PC-3 (cell line): Measurements from ENCODE around the gene NFAM1. TPM values are rescaled to one million over a fixed set of nuclear protein-coding genes. Genes with fewer than 3 reads are reported as not detected.

Source experiments
- ATAC-seq: fragments of 200-7000 bp; cut with Tn5 transposase; 2 replicates; pipeline ENCODE4 v1.9.1; 2020; ENCODE audit warnings: mild to moderate bottlenecking, moderate library complexity
- BruUV-seq: library from RNA; stranded (reverse); fragments of 400-500 nt; replicated peaks from 2 replicates; lab custom pipeline; 2021; lab: Mats Ljungman, UMichigan
- CTCF ChIA-PET: fragments of 300-600 bp; sonication (Branson Sonifier 250); formaldehyde crosslinking; loops from one replicate; lab custom pipeline; 2022; ENCODE audit warnings: antibody characterized with exemption; lab: Charles Lee
- POLR2A ChIA-PET: fragments of 300-600 bp; sonication (Branson Sonifier 250); formaldehyde crosslinking; loops from one replicate; lab custom pipeline; 2022; ENCODE audit warnings: antibody characterized with exemption; ENCODE audit not compliant: unreplicated experiment; lab: Charles Lee
- DNase-seq: peaks from one replicate; pipeline ENCODE4 v3.0.0-alpha.2; 2015
- H2AFZ ChIP-seq: fragments of 300-600 bp; sonication (generic); 2 replicates; pipeline ENCODE4 v1.6.0; 2016; ENCODE audit warnings: antibody characterized with exemption, low read length
- H3F3A ChIP-seq: fragments of 300-600 bp; sonication (generic); one replicate; pipeline ENCODE4 v1.6.0; 2017; ENCODE audit warnings: antibody characterized with exemption, low read length, control low read depth, mild to moderate bottlenecking; ENCODE audit not compliant: unreplicated experiment
- H3K27ac ChIP-seq: fragments of 300-600 bp; sonication (generic); 2 replicates; pipeline ENCODE4 v1.5.1; 2016; ENCODE audit warnings: mild to moderate bottlenecking, low read length
- H3K27me3 ChIP-seq: fragments of 300-600 bp; sonication (generic); 2 replicates; pipeline ENCODE4 v1.6.1; 2016; ENCODE audit warnings: low read length, mixed read lengths
- H3K36me3 ChIP-seq: fragments of 300-600 bp; sonication (generic); 2 replicates; pipeline ENCODE4 v1.6.1; 2016; ENCODE audit warnings: low read depth, mixed run types, low read length, mixed read lengths
- H3K4me1 ChIP-seq: fragments of 300-600 bp; sonication (generic); 2 replicates; pipeline ENCODE4 v1.5.1; 2016; ENCODE audit warnings: low read length; ENCODE audit not compliant: insufficient read depth
- H3K4me2 ChIP-seq: fragments of 300-600 bp; sonication (generic); 2 replicates; pipeline ENCODE4 v1.6.0; 2016; ENCODE audit warnings: low read length
- H3K4me3 ChIP-seq: fragments of 300-600 bp; sonication (generic); 2 replicates; pipeline ENCODE4 v1.5.1; 2016; ENCODE audit warnings: mild to moderate bottlenecking, low read length, mixed read lengths
- H3K79me2 ChIP-seq: fragments of 300-600 bp; sonication (generic); 2 replicates; pipeline ENCODE4 v1.6.1; 2017; ENCODE audit warnings: low read length, mixed read lengths
- H3K9ac ChIP-seq: fragments of 300-600 bp; sonication (generic); 2 replicates; pipeline ENCODE4 v1.6.0; 2016; ENCODE audit warnings: mild to moderate bottlenecking, low read length
- H3K9me2 ChIP-seq: fragments of 300-600 bp; sonication (generic); replicated peaks from 2 replicates; pipeline ENCODE4 v1.6.1; 2016; ENCODE audit warnings: mixed run types, low read length, mixed read lengths
- H3K9me3 ChIP-seq: fragments of 300-600 bp; sonication (generic); 2 replicates; pipeline ENCODE4 v1.6.1; 2016; ENCODE audit warnings: low read length, mixed read lengths
- H4K20me1 ChIP-seq: fragments of 300-600 bp; sonication (generic); 2 replicates; pipeline ENCODE4 v1.6.1; 2016; ENCODE audit warnings: low read length, mixed read lengths
- CTCF ChIP-seq: fragments of 300-600 bp; sonication (generic); conservative IDR thresholded peaks from 2 replicates; pipeline ENCODE4 v1.5.1; 2017; ENCODE audit warnings: antibody characterized with exemption, low read depth, mild to moderate bottlenecking, low read length
- EZH2 ChIP-seq: fragments of 300-600 bp; sonication (generic); IDR thresholded peaks from one replicate; pipeline ENCODE4 v1.6.1; 2017; ENCODE audit warnings: antibody characterized with exemption, mild to moderate bottlenecking, low read length; ENCODE audit not compliant: unreplicated experiment
- EZH2phosphoT487 ChIP-seq: fragments of 300-600 bp; sonication (generic); IDR thresholded peaks from 2 replicates; pipeline ENCODE4 v1.6.1; 2018; ENCODE audit warnings: mild to moderate bottlenecking, antibody characterized with exemption, low read length, borderline replicate concordance
- intact Hi-C: fragments of 100-400 bp; cut with micrococcal nuclease; formaldehyde crosslinking; loops from 2 replicates; pipeline ENCODE4 v1.9.0; 2023
- total RNA-seq: library from RNA; depleted of rRNA; stranded (reverse); fragments of >200 nt; gene quantifications from 2 replicates; pipeline ENCODE4 v1.2.3, GENCODE V29; 2014

Gene NFAM1
- total RNA-seq, 1 experiment from 2014 or later = 0.11 TPM

GRCh38 chr22:42334875-42335512 is 97.2 kb downstream of the NFAM1 start:
- ChIA-PET CTCF (no interaction called here), POLR2A (no interaction called here)
- Histone ChIP-seq H3K4me3 (no peak overlapping the region), H3F3A (no peaks in the 10 kb centered on the region), H3K36me3 (no peaks in the 10 kb centered on the region), H3K27me3 (no peaks in the 10 kb centered on the region), H2AFZ (no peak overlapping the region), H3K79me2 (no peaks in the 10 kb centered on the region), H3K9me2 (no peaks in the 10 kb centered on the region), H3K9ac (no peak overlapping the region), H4K20me1 (no peaks in the 10 kb centered on the region), H3K4me2 (no peak overlapping the region), H3K9me3 (no peaks in the 10 kb centered on the region), H3K27ac (no peak overlapping the region), H3K4me1 (no peaks in the 10 kb centered on the region)
- intact Hi-C loops = no loop called here
- no TSS peak for BruUV-seq
- DNase-seq (no peak), ATAC-seq (no peak)
- TF ChIP-seq EZH2 = no peak

GRCh38 chr22:42333544-42333943 is 98.7 kb downstream of the NFAM1 start:
- intact Hi-C loops = no loop called here
- ChIA-PET CTCF (no interaction called here), POLR2A (no interaction called here)
- H3K9me2 ChIP-seq = no peaks in the 10 kb centered on the region
- no peak overlapping the region for H3K4me2 ChIP-seq
- no TSS peak for BruUV-seq
- no peak overlapping the region for H3K9ac ChIP-seq
- no peaks in the 10 kb centered on the region for H3K4me1 ChIP-seq
- H3K27me3 ChIP-seq = no peaks in the 10 kb centered on the region
- no peaks in the 10 kb centered on the region for H3F3A ChIP-seq
- no peak overlapping the region for H2AFZ ChIP-seq
- no peak overlapping the region for H3K4me3 ChIP-seq
- TF ChIP-seq EZH2phosphoT487 (no peak), CTCF (no peak), EZH2 (no peak)
- no peaks in the 10 kb centered on the region for H3K36me3 ChIP-seq
- no peaks in the 10 kb centered on the region for H4K20me1 ChIP-seq
- H3K27ac ChIP-seq = no peak overlapping the region
- ATAC-seq (no peak), DNase-seq (no peak)
- H3K9me3 ChIP-seq = no peaks in the 10 kb centered on the region
- H3K79me2 ChIP-seq = no peaks in the 10 kb centered on the region

DNA sequence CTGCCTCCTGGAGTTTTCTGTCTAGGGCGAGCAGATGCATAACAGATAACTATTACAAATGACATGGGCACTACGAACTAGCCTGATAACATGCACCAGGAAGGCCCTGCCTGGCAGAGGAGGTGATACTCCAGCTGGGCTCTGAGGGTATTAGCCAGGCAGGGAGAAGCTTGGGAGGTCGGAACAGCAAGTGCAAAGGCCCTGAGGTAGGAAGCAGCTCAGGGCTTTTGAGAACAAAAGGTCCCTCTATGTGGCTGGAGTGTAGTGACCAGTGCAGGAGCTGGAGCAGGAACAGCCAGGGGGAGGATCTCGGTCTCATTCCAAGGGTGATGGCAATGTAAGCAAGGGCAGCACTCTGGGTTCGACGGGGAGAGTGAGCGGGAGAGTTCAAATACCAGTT is 100.1 kb downstream of the NFAM1 start:
- H3K9me2 ChIP-seq = no peaks in the 10 kb centered on the region
- H3F3A ChIP-seq = no peaks in the 10 kb centered on the region
- H3K79me2 ChIP-seq = no peaks in the 10 kb centered on the region
- H3K9me3 ChIP-seq = no peaks in the 10 kb centered on the region
- no peak overlapping the region for H3K27ac ChIP-seq
- H3K4me3 ChIP-seq = no peak overlapping the region
- H3K4me2 ChIP-seq = no peak overlapping the region
- no peak for ATAC-seq
- H3K36me3 ChIP-seq = no peaks in the 10 kb centered on the region
- no peak overlapping the region for H3K9ac ChIP-seq
- TF ChIP-seq EZH2 = no peak
- H3K27me3 ChIP-seq = no peaks in the 10 kb centered on the region
- H4K20me1 ChIP-seq = no peaks in the 10 kb centered on the region
- BruUV-seq = no TSS peak
- POLR2A ChIA-PET = no interaction called here
- intact Hi-C loops = no loop called here
- H3K4me1 ChIP-seq = no peaks in the 10 kb centered on the region
- DNase-seq = no peak
- CTCF ChIA-PET = no interaction called here
- H2AFZ ChIP-seq = no peak overlapping the region

DNA sequence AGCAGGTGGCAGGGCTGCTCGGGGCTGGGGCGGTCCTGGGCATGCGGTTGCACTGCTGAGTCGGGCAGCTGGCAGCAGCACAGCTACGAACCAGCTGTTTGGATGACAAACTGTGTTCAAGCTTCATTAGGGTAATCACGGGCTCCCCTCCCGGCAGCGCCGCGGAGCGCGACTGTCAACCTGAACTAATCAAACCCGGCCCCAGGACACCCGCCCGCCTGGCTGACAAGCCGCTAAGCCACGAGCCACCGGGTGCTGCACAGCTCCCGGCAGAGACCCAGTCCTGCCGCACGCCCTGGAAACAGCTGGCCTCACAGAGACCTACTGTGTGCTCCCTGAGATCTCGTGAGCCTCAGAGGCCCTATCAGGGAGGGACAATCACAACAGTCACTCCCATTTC is 101.2 kb downstream of the NFAM1 start:
- DNase-seq (no peak), ATAC-seq (no peak)
- no peak overlapping the region for H3K9ac ChIP-seq
- no peaks in the 10 kb centered on the region for H4K20me1 ChIP-seq
- no TSS peak for BruUV-seq
- no peak overlapping the region for H2AFZ ChIP-seq
- H3K9me2 ChIP-seq = no peaks in the 10 kb centered on the region
- no peak overlapping the region for H3K4me2 ChIP-seq
- CTCF ChIA-PET = no interaction called here
- no peak overlapping the region for H3K4me3 ChIP-seq
- H3K4me1 ChIP-seq = no peaks in the 10 kb centered on the region
- TF ChIP-seq CTCF = no peak
- no peak for TF ChIP-seq EZH2
- no peak for TF ChIP-seq EZH2phosphoT487
- H3K27me3 ChIP-seq = no peaks in the 10 kb centered on the region
- POLR2A ChIA-PET = no interaction called here
- no peaks in the 10 kb centered on the region for H3F3A ChIP-seq
- no peaks in the 10 kb centered on the region for H3K9me3 ChIP-seq
- intact Hi-C loops = no loop called here
- H3K27ac ChIP-seq = no peak overlapping the region
- no peaks in the 10 kb centered on the region for H3K79me2 ChIP-seq
- no peaks in the 10 kb centered on the region for H3K36me3 ChIP-seq
